Activated naive CD4-positive, alpha-beta T cell treated with Interleukin-2 at 50 U/mL for 16 hours (primary cell): ENCODE measurements around the gene LRIG1.

Experiments used
- DNase-seq: peaks from one replicate; pipeline ENCODE4 v3.0.0-alpha.2; 2020

The LRIG1 gene

GRCh38 chr3:66485291-66485968 is 15.4 kb downstream of the LRIG1 start:
- DNase-seq: no peak

DNA sequence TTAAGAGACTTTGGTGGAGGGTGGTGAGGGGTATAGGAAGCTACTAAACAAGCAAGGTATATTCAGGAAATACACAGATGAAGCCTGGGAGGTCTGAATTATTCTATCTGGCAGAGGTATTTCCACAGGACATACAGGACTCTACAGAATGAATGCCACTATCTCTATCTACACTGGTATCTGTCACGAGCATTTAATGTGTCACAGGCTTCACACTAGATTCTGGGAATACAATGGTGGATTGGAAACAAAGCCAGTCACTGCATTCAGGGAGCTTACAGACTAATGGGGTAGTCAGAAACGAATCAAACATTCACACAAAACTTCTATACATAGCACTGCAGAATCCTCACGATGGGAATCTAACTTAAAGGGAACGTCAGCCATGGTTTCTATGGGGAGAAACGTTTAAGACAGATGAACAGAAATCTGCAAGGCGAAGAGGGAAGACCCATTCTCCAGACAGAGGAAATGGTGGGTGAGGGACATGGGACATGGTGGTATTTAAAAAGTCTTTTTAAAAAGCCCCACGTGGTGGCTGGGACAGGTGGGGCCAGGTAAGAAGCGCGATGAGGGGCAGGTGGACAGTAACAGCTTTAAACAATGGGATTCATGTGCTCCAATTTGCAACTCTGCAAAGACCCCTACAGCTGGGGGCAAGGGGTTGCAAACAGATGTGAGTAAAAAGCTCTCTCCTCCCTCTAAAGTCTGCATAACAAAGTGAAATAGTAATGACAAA is 16.5 kb downstream of the LRIG1 start:
- no peak for DNase-seq

DNA sequence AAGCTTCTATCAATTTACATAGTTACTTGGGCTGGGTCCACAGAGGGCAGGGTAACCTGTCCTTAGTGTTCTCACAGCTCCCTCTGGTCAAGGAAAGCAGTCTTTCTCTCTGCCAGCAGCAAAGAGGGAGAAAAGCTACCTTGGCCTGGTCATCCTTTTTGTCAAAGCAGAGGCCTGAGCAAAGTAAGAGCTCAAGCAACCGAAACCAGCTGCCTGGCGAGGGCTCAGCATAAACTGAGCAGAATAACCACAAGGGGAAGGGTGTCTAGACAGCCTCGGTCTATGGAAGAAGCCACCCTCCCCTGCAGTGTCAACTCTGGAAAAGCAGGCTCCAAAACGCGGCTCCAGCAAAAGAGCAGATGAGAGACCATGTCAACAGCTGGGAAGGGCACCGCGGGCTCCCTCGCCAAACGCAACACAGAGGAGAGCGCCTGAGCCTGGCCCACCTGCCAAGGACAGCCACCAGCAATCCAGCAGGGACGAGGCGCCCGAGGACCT is 17.4 kb downstream of the LRIG1 start:
- DNase-seq: peak; percentile 25

- no peak for DNase-seq
These were observed 17.8 kb downstream of the LRIG1 start for GRCh38 chr3:66483006-66483405.

DNA sequence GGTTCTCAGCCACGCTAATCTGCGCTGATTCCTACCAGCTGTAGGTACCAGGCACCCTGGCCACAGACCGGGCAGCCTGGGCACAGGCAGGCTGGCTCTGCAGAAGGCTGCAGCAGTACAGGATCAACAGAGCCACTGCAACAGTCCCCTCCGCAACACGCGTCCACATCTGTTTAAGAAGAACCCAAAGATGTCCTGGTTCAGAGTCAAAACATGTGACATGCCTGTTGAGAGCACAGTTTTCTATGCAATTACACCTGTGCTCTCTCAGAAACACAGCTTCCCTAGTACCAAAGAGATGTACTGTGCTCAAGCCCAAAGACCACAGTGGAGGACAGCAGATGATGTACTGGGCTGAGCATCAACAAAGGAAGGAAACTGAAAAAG is 18.8 kb downstream of the LRIG1 start:
- no peak for DNase-seq

DNA sequence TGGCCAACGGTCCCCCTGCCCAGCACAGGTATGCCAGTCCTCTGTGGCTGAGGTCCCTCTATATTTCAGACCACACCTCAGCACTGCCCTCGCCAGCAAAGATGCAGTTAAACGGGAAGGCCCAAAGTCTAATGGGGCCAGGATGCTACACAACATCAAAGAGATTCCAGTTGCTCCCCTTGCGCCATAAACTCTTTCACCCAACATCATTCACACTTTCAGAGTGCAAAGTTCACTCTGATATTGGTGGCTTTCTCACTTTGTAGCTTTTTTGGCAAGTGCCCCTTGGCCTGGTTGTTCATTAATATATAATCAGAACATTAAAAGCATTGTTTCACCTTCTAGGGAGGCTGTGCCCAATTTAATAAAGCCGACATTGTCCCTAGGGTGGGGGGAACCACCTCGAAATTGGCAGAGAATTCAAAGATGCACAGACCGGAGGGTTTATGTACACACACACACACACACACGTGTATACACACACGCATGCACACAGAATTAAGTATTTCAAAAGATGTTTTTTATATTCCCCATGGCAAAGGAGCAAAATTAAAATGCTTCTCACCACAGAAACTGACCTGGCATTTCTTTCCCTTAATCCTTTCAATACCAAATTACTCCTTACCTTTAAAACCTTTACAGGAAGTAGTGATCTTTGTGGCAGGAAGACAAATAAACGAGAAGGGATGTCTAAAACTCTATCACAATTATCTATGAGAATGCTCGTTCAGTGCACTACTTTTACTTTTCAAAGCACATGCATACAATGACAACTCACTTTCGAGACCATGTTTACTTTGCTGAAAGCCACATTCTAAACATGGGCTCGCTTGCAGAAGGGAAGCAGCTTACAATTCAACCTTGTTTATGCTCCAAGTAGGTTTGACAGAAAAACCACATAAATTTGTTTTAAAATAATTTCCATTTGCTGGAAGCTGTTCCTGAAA is 19.5 kb downstream of the LRIG1 start:
- no peak for DNase-seq

DNA sequence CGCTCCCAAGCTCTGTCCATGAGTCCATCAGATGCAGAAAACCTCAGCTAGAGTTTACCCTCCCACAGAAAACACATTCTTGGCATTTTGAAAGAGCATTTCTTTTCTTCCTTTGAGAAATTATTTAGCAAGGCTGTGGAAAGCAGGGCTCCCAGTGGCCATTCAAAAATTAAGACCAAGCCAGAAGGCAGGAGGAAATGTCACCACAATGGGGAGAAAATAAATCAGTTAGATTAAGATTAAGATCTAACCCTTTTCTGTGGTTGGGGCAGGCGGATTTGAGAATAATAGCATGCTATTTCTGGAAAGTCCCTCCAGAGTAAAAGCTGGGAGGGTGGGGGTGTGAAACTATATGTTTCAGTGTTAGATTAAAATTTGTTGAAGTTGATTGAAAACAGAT is 20.2 kb downstream of the LRIG1 start:
- DNase-seq: peak; percentile 53

DNA sequence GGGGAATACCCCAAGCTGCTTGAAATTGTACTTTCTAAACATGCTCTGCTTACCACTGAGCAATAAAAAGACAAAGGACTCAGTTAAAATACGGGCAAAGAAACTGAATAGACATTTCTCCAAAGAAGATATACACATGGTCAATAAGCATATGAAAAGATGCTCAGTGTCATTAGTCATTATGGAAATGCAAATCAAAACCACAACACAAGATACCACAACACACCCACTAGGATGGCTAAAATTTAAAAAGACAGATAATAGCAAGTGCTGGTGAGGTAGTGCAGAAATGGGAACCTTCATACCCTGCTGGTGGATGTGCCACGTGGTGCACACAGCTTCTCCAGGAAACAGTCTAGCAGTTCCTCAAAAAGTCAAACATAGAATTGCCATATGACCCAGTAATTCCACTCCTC is 21.3 kb downstream of the LRIG1 start:
- DNase-seq: no peak

- DNase-seq: no peak
These were observed 21.9 kb downstream of the LRIG1 start for GRCh38 chr3:66478960-66479359.

GRCh38 chr3:66477856-66478255 is 23.0 kb downstream of the LRIG1 start:
- no peak for DNase-seq

DNA sequence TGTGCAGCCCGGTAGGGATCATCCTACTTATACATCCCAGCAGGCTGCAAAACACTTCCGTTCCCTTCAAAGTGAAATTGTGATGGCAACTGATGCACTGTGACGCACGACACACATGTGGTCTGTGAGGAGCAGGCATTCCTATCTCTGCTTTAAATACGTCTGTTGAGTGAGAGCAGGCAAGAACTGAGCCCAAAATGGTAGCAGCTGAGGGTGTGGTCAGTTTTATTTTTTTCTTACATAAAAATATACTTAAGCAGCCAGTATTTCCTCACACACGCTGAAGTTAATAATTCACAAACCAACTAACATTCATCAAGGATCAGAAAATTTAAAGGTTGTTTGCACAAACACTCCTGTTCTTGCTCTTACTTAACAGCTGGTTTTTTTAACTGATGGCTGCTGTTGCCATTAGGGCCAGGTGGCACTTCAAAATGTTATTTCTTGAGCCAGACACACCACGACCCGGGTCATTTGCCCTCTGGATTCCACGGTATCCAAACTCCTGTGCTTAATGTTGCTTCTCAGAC is 23.9 kb downstream of the LRIG1 start:
- no peak for DNase-seq

- no peak for DNase-seq
These were observed 25.3 kb downstream of the LRIG1 start for GRCh38 chr3:66475386-66476020.

DNA sequence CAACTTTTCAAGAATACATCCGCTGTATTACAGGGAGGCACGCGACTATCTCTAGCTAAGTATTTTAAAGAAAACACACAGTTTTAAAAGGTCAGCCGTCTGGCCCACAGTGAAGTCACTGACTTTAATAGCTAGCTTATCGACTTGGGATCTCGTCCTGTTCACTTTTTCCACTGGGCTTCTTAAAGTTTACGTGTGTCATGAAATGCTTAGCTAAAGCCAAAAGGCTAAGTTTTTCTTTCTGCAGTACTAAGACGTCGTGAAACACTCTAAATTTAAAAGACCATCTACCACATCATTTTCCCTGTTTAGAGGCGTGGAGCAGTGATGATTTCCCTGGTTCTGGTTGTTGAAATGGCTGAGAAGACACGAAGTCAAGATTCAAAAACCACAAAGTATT is 27.1 kb downstream of the LRIG1 start:
- peak; percentile 37 for DNase-seq

GRCh38 chr3:66473181-66473580 is 27.6 kb downstream of the LRIG1 start:
- no peak for DNase-seq

DNA sequence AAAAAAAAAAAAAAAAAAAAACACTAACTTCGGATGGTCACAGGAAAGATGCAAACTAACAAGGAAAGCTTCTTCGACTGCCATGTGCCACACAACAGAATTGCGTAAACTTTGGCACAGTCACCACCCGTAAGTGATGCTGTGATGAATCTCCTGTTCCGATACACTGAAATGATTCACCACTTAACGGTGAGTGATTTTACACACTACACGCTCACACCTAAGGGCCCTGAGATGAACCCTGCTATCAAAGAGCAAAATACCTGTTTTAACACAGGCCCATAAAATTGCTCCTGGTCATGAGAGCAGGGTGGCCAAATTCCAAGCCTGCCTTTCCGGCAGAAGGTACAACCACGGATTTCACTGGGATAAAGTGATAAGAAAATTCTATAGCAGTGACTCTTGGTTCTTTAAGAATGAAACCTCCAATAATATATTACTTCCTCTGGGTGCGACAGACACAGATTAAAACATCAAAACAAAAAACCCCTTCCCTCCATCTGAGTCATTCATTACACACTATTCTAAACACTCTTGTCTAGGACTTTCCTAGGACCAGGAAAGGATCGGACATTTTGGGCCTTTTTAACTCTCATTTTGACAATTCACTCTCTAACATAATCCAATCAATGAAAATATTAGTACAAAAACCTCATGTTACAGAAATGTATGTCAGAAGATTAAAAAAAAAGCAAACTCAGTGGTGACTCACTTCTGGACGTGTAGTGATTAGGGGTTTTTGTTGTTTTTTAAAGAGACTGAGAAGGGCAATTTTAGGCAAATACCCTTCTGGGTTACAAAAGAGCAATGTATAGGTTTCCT is 28.3 kb downstream of the LRIG1 start:
- peak; percentile 64 for DNase-seq

- DNase-seq: no peak
These were observed 29.7 kb downstream of the LRIG1 start for GRCh38 chr3:66470956-66471686.

GRCh38 chr3:66470285-66470684 is 30.5 kb downstream of the LRIG1 start:
- DNase-seq: no peak

DNA sequence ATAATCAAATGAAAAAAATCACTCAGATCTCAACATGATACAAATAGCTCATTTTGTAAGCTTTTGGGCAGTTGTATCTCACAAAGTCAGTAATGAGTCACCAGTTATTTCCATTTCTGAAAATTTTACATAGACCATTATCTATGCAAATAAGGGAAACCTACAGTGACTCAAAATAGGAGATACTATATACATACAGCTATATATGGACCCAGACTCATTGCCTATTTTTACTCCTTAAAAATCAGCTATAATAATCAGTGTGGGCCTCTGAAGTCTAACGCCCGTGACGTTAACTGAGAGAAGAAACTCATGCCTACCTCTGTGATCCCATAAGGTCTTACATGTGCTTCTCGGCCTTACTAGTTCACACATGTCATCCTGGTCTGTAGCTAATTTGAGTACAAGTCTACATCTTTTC is 31.6 kb downstream of the LRIG1 start:
- peak; percentile 20 for DNase-seq

- no peak for DNase-seq
These were observed 32.7 kb downstream of the LRIG1 start for GRCh38 chr3:66467996-66468735.

DNA sequence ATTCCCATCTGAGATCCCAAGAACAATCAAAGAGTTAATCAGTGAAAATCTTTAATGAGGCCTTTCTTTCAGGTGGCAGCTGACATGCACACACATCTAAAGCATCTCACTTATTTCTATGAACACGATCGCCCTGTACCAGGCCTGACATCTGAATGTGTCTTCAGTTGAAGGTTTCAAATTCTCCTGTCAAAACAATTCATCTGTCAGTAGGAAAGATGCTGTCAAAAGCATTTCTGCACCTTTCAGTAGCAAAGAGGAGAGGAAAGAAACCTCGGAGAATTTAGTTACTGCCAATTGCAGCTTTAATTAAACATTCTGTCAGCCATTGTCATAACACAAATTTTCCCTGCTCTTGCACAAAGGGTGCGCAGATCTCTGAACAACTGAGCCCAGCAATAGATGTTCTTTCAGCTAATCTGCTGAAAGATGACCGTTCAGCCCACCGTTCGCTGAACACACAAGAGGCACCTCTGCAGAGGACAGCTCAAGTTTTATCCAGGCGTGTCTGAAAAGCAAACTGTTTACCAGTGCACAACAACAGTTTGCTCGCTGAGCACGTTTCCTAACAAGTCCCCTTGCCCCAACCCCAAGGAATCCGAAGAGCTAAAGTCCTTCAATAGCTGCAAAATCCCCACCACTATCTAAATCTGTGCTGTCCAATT is 34.1 kb downstream of the LRIG1 start:
- DNase-seq: no peak
